ENCODE data around the gene ARHGEF39.
"Not testable (repeated sequence)": the region's sequence is repeated elsewhere in the genome, so short reads cannot be mapped to it uniquely, and the experiment has no call there.

The ARHGEF39 gene

GRCh38 chr9:35618325-35618727 lies 46.7 kb downstream of the ARHGEF39 start, which contains the start of gene CD72:
Gene CD72, minus strand, starts transcription at chr9:35618413. Its CDS starts 110 bp downstream, at chr9:35618303.
- no peak for DNase-seq (ENCODE audit: low read depth)

DNA sequence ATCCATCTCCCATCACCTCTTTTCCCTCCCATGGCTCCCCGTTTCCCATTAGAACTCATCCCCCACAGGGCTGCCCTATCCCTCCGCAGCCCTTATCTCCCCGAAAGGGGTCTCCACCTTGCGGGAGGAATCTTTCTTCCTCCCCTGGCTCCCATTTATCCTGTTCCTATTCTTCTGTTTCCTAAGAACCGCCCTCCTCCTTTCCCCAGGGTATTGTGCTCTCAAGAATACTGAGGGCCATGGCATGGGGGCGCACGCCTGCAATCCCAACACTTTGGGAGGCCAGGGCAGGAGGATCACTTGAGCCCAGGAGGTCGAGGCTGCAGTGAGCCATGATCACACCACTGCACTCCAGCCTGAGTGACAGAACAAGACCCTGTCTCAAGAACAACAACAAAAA lies 47.4 kb downstream of the ARHGEF39 start:
- DNase-seq (ENCODE audit: low read depth) = no peak

DNA sequence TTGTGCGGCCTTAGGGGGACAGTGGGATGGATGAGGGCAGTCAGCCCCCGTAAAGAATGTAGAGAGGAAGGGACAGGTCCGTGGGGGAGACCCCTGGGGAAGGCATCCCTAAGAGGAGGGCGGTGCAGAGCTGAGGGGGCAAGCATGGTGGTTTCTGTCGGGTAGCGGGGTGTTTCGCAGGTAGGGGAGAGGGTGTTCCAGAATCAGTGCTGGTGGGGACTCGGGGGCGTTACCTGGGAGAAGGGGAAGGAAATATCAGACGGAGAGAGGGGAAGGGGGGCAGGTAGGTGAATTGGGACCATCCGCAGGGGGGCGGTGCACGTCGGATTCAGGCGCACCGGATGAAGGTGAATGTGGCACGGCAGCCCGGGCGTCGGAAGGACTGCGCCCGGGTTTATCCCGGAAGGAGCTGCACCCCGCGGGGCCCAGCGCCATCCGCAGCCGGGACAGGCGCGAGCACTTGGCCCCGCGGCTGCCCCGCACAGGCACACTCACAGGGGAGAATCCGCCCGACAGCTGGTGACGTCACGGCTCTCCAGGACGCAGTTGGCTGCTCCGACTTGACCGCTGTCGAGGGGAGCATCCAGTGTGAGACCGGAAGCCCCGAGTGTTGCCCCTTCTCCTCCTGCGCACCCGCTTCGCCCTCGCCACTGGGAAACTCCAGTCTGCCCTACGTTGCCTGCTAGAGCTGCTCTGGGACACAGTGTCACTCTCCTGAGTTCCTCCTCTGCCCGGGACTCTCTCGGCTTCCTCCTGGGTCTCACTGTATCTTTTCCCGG lies 48.1 kb downstream of the ARHGEF39 start:
- peak; percentile 63 for DNase-seq (ENCODE audit: low read depth)

GRCh38 chr9:35615981-35616680 lies 48.9 kb downstream of the ARHGEF39 start:
- no peak for DNase-seq (ENCODE audit: low read depth)

DNA sequence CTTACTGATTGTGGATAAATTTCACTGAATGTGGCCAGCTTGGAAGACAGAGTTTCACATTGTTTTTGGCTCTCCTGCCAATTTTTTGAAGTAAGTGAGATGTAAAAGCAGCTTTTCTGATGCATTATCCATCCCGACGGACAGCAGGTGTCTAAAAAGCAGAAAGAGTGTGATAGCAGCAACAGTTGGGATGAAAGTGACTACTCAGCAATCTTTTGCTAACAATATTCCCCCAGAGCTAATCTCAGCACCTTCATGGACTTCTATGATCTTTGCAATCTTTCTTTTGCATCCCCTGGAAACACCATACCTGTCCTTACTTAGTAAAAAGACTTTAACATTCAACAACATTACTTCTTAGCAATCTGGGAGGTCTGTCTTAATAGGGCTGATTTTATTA lies 52.2 kb downstream of the ARHGEF39 start:
- DNase-seq (ENCODE audit: low read depth) = no peak

- DNase-seq (ENCODE audit: low read depth) = not testable (repeated sequence)
Measured at GRCh38 chr9:35612066-35612465, 52.9 kb downstream of the ARHGEF39 start.

DNA sequence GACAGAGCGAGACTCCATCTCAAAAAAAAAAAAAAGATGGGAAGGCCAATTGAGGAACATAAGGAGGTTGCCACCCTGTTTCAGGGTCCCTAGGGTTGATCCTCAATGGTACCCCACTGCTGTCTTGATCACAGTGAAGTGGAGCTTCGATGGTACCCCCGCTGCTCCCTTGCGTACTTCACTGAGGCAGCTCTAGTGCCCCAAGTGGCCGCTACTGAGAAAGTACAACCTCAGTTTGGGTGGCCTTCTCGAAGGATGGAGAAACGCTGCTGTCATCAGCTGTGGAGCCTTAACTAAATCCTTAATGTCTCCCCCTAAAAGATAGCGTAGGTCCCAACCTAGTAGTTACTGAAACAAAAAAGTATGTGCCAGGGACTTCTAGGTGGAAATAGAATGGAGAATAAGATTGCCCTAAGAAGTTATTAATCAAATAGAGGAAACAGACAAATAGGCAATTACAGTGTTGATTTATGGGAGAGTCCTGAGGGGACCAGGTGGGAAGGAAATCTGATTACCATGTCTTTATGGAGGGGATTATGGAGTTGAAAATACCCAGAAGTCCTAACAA lies 53.7 kb downstream of the ARHGEF39 start:
- no peak for DNase-seq (ENCODE audit: low read depth)

GRCh38 chr9:35609820-35610163 lies 55.2 kb downstream of the ARHGEF39 start:
- DNase-seq (ENCODE audit: low read depth) = no peak

Data from activated T-cell treated with anti-CD3 and anti-CD28 coated beads for 48 hours (primary cell).